PC-3 (cell line): Measurements from ENCODE around the gene CFAP53. TPM values are rescaled to one million over a fixed set of nuclear protein-coding genes. Genes with fewer than 3 reads are reported as not detected.
A peak's percentile ranks its signal among the peaks of the same experiment; 100 is the strongest.

Experiments
- ATAC-seq: fragments of 200-7000 bp; cut with Tn5 transposase; 2 replicates; pipeline ENCODE4 v1.9.1; 2020; ENCODE audit warnings: mild to moderate bottlenecking, moderate library complexity
- BruUV-seq: library from RNA; stranded (reverse); fragments of 400-500 nt; replicated peaks from 2 replicates; lab custom pipeline; 2021; lab: Mats Ljungman, UMichigan
- CTCF ChIA-PET: fragments of 300-600 bp; sonication (Branson Sonifier 250); formaldehyde crosslinking; loops from one replicate; lab custom pipeline; 2022; ENCODE audit warnings: antibody characterized with exemption; lab: Charles Lee
- POLR2A ChIA-PET: fragments of 300-600 bp; sonication (Branson Sonifier 250); formaldehyde crosslinking; loops from one replicate; lab custom pipeline; 2022; ENCODE audit warnings: antibody characterized with exemption; ENCODE audit not compliant: unreplicated experiment; lab: Charles Lee
- DNase-seq: peaks from one replicate; pipeline ENCODE4 v3.0.0-alpha.2; 2015
- H2AFZ ChIP-seq: fragments of 300-600 bp; sonication (generic); 2 replicates; pipeline ENCODE4 v1.6.0; 2016; ENCODE audit warnings: antibody characterized with exemption, low read length
- H3F3A ChIP-seq: fragments of 300-600 bp; sonication (generic); one replicate; pipeline ENCODE4 v1.6.0; 2017; ENCODE audit warnings: antibody characterized with exemption, low read length, control low read depth, mild to moderate bottlenecking; ENCODE audit not compliant: unreplicated experiment
- H3K27ac ChIP-seq: fragments of 300-600 bp; sonication (generic); 2 replicates; pipeline ENCODE4 v1.5.1; 2016; ENCODE audit warnings: mild to moderate bottlenecking, low read length
- H3K27me3 ChIP-seq: fragments of 300-600 bp; sonication (generic); 2 replicates; pipeline ENCODE4 v1.6.1; 2016; ENCODE audit warnings: low read length, mixed read lengths
- H3K36me3 ChIP-seq: fragments of 300-600 bp; sonication (generic); 2 replicates; pipeline ENCODE4 v1.6.1; 2016; ENCODE audit warnings: low read depth, mixed run types, low read length, mixed read lengths
- H3K4me1 ChIP-seq: fragments of 300-600 bp; sonication (generic); 2 replicates; pipeline ENCODE4 v1.5.1; 2016; ENCODE audit warnings: low read length; ENCODE audit not compliant: insufficient read depth
- H3K4me2 ChIP-seq: fragments of 300-600 bp; sonication (generic); 2 replicates; pipeline ENCODE4 v1.6.0; 2016; ENCODE audit warnings: low read length
- H3K4me3 ChIP-seq: fragments of 300-600 bp; sonication (generic); 2 replicates; pipeline ENCODE4 v1.5.1; 2016; ENCODE audit warnings: mild to moderate bottlenecking, low read length, mixed read lengths
- H3K79me2 ChIP-seq: fragments of 300-600 bp; sonication (generic); 2 replicates; pipeline ENCODE4 v1.6.1; 2017; ENCODE audit warnings: low read length, mixed read lengths
- H3K9ac ChIP-seq: fragments of 300-600 bp; sonication (generic); 2 replicates; pipeline ENCODE4 v1.6.0; 2016; ENCODE audit warnings: mild to moderate bottlenecking, low read length
- H3K9me2 ChIP-seq: fragments of 300-600 bp; sonication (generic); replicated peaks from 2 replicates; pipeline ENCODE4 v1.6.1; 2016; ENCODE audit warnings: mixed run types, low read length, mixed read lengths
- H3K9me3 ChIP-seq: fragments of 300-600 bp; sonication (generic); 2 replicates; pipeline ENCODE4 v1.6.1; 2016; ENCODE audit warnings: low read length, mixed read lengths
- H4K20me1 ChIP-seq: fragments of 300-600 bp; sonication (generic); 2 replicates; pipeline ENCODE4 v1.6.1; 2016; ENCODE audit warnings: low read length, mixed read lengths
- EZH2 ChIP-seq: fragments of 300-600 bp; sonication (generic); IDR thresholded peaks from one replicate; pipeline ENCODE4 v1.6.1; 2017; ENCODE audit warnings: antibody characterized with exemption, mild to moderate bottlenecking, low read length; ENCODE audit not compliant: unreplicated experiment
- EZH2phosphoT487 ChIP-seq: fragments of 300-600 bp; sonication (generic); IDR thresholded peaks from 2 replicates; pipeline ENCODE4 v1.6.1; 2018; ENCODE audit warnings: mild to moderate bottlenecking, antibody characterized with exemption, low read length, borderline replicate concordance
- intact Hi-C: fragments of 100-400 bp; cut with micrococcal nuclease; formaldehyde crosslinking; loops from 2 replicates; pipeline ENCODE4 v1.9.0; 2023
- total RNA-seq: library from RNA; depleted of rRNA; stranded (reverse); fragments of >200 nt; gene quantifications from 2 replicates; pipeline ENCODE4 v1.2.3, GENCODE V29; 2014
- TF ChIP-seq, protein P1 (sequence below): fragments of 300-600 bp; sonication (generic); conservative IDR thresholded peaks from 2 replicates; pipeline ENCODE4 v1.5.1; 2017; ENCODE audit warnings: antibody characterized with exemption, low read depth, mild to moderate bottlenecking, low read length

The CFAP53 gene
- total RNA-seq, 1 experiment from 2014 or later: not detected

DNA sequence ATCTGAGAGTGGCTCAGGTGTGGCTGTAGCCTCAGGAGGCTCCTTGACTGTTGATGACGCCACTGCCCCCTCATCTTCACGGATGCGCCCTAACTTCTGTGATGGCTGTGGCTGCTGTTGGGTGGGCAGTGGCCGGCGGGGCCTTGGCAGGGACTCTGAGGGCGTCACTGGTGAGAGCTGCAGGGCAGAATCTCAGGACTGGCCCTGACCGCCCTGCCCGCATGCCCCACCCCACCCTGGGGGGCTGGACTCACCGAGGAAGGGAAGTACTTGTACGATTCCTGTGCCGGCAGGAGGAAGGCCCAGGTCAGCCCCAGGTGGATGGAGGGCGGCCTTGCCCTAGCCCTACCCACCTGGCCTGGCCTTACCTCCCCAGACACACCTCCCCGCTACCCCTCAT lies 18.8 kb upstream of the CFAP53 start:
- Histone ChIP-seq H3K4me3 (no peak overlapping the region), H3K36me3 (no peaks in the 10 kb centered on the region), H3K27ac (no peak overlapping the region), H3K4me1 (peaks cover 7% of the 10 kb centered on the region; the same call in 1 of the 2 replicates), H3K9me3 (no peaks in the 10 kb centered on the region), H4K20me1 (no peaks in the 10 kb centered on the region), H3K4me2 (no peak overlapping the region), H3K27me3 (no peaks in the 10 kb centered on the region), H3K9me2 (no peaks in the 10 kb centered on the region), H3K9ac (no peak overlapping the region), H3K79me2 (peaks cover 26% of the 10 kb centered on the region), H2AFZ (no peak overlapping the region), H3F3A (no peaks in the 10 kb centered on the region)
- ATAC-seq: no peak
- no peak for DNase-seq
- BruUV-seq: no TSS peak
- POLR2A ChIA-PET: no interaction called here
- CTCF ChIA-PET: no interaction called here
- intact Hi-C loops: loop anchor here (5.0 kb wide), 2 partner anchors 72 to 92 kb away; partner anchors contain the start of gene SKA1
- TF ChIP-seq, protein P1, sequence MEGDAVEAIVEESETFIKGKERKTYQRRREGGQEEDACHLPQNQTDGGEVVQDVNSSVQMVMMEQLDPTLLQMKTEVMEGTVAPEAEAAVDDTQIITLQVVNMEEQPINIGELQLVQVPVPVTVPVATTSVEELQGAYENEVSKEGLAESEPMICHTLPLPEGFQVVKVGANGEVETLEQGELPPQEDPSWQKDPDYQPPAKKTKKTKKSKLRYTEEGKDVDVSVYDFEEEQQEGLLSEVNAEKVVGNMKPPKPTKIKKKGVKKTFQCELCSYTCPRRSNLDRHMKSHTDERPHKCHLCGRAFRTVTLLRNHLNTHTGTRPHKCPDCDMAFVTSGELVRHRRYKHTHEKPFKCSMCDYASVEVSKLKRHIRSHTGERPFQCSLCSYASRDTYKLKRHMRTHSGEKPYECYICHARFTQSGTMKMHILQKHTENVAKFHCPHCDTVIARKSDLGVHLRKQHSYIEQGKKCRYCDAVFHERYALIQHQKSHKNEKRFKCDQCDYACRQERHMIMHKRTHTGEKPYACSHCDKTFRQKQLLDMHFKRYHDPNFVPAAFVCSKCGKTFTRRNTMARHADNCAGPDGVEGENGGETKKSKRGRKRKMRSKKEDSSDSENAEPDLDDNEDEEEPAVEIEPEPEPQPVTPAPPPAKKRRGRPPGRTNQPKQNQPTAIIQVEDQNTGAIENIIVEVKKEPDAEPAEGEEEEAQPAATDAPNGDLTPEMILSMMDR: no peak
- no peak for TF ChIP-seq EZH2phosphoT487
- no peak for TF ChIP-seq EZH2

DNA sequence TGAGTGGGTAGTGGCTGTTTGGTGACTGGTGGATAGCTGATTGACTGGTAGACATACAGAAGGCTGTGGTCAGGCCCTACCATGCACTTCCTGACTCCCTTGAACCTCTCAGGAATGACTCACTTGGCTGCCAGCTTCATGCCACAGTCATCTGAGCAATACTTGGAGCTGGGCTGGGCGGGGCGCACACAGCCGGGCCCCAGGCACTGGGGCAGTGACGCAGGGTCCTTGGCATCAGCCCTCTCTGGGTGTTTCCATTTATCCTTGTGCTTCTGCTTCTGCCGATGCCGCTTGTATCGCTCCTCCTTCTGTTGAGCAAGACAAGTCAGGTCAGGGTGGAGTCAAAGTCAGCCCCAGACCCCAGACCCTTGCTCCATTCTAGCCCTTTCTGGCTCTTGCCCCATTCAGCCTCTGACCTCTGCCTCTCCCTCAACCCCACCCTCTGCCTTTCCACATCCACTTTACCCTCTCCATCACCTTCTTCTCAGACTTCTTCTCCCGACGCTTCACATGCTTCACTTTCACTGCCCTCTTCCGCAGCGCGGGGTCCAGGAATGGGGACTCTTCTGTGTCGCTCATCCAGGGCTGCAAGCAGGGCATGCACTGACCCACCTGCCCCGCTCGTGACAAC lies 18.1 kb upstream of the CFAP53 start:
- Histone ChIP-seq H3F3A (no peaks in the 10 kb centered on the region), H3K9me2 (no peaks in the 10 kb centered on the region), H3K4me3 (no peak overlapping the region), H2AFZ (no peak overlapping the region), H3K27me3 (no peaks in the 10 kb centered on the region), H3K9me3 (no peaks in the 10 kb centered on the region), H3K36me3 (no peaks in the 10 kb centered on the region), H3K4me2 (no peak overlapping the region), H3K9ac (no peak overlapping the region), H3K4me1 (peaks cover 14% of the 10 kb centered on the region; the same call in 1 of the 2 replicates), H3K27ac (no peak overlapping the region), H3K79me2 (peaks cover 33% of the 10 kb centered on the region), H4K20me1 (no peaks in the 10 kb centered on the region)
- CTCF ChIA-PET: no interaction called here
- TF ChIP-seq EZH2phosphoT487: no peak
- TF ChIP-seq, protein P1: no peak
- TF ChIP-seq EZH2: no peak
- ATAC-seq: no peak
- DNase-seq: peak; percentile 6
- intact Hi-C loops: no loop called here
- POLR2A ChIA-PET: no interaction called here
- BruUV-seq: no TSS peak

DNA sequence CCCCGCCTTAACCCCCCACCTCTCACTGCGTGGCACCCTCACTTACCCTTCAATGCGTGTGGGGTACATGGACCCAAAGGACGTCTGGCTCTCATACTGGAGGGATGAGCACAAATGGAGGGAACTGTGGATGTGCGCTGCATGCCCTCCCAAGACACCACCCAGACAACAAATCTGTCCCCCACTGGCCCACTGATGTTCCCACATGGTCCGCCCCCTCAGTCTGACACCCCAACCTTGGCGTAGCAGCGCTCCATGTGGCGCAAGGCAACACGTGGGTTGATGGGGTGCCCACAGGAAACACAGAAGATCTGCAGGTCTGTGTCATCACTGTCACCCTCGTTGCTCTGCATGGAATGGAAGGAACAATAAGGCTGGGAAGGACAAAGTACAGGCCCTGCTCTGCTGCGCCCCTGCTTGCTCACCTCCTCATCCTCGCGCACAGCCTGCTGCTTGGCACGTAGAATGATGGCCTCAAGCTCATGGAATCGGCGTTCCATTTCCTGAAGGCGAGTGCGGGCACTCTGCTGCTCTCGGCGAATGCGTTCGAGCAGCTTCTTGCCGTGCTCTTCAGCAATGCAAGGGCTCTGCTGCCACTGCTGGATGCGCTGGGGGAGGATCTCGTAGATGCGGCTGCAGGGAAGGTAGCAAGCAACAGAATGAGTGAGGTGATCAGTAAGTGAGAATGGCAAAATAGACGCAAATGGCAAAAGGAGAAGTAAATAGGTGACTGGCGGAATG lies 17.3 kb upstream of the CFAP53 start:
- no peak overlapping the region for H3K9ac ChIP-seq
- no peaks in the 10 kb centered on the region for H4K20me1 ChIP-seq
- H3K9me3 ChIP-seq: no peaks in the 10 kb centered on the region
- ChIA-PET CTCF (no interaction called here), POLR2A (no interaction called here)
- intact Hi-C loops: no loop called here
- BruUV-seq: no TSS peak
- H3K9me2 ChIP-seq: no peaks in the 10 kb centered on the region
- DNase-seq: no peak
- no peak for ATAC-seq
- no peak overlapping the region for H2AFZ ChIP-seq
- no peak overlapping the region for H3K4me3 ChIP-seq
- TF ChIP-seq EZH2: no peak
- TF ChIP-seq, protein P1: no peak
- no peak for TF ChIP-seq EZH2phosphoT487
- no peaks in the 10 kb centered on the region for H3F3A ChIP-seq
- H3K27me3 ChIP-seq: no peaks in the 10 kb centered on the region
- no peaks in the 10 kb centered on the region for H3K36me3 ChIP-seq
- H3K79me2 ChIP-seq: peaks cover 40% of the 10 kb centered on the region
- no peak overlapping the region for H3K4me2 ChIP-seq
- H3K27ac ChIP-seq: no peak overlapping the region
- H3K4me1 ChIP-seq: peaks cover 21% of the 10 kb centered on the region; the same call in 1 of the 2 replicates
